Embryonic facial prominence (tissue), 1 donor: ENCODE measurements around the gene PKDREJ.
"Not testable (repeated sequence)": the region's sequence is repeated elsewhere in the genome, so short reads cannot be mapped to it uniquely, and the experiment has no call there.

Experiments
- DNase-seq: peaks from one replicate; pipeline ENCODE4 v3.0.0-alpha.2; 2016; ENCODE audit errors: extremely low spot score

Gene PKDREJ

DNA sequence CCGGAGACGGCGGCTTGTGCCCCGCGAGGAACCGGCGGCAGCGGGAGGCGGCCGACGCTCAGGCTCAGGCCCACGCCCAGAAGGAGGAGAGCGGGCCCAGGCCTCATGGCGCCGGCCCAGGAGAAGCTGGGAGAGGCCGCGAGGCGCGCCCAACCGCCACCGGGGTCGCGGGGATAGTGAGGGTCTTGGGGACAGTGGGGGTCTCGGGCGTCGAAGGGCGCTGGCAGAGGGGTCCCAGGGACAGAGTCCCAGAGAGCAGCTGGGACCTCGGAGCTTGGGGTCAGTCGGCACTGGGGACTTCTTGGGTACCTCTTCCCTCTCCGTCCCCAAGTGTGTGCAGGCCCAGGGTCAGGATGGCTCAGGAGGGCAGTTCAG is at the start of gene PKDREJ:
Gene PKDREJ (minus strand): TSS at position 128 of the 375 bp plus-strand sequence. CDS start 21 bp downstream, at position 107.
- no peak for DNase-seq

DNA sequence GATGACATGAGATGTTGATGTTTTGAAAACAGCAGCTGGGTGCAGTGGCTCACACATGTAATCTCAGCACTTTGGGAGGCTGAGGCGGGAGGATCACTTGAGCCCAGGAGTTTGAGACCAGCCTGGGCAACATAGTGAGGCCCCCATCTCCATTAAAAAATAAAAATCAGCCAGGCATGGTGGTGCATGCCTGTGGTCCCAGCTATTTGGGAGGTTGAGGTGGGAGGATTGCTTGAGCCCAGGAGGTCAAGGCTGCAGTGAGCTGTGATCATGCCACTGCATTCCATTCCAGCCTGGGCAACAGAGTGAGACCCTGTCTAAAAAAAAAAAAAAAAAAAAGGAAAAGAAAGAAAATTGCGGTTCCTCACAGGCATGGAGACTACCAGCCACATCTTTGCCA is 49.7 kb upstream of the PKDREJ start:
- DNase-seq: not testable (repeated sequence)

DNA sequence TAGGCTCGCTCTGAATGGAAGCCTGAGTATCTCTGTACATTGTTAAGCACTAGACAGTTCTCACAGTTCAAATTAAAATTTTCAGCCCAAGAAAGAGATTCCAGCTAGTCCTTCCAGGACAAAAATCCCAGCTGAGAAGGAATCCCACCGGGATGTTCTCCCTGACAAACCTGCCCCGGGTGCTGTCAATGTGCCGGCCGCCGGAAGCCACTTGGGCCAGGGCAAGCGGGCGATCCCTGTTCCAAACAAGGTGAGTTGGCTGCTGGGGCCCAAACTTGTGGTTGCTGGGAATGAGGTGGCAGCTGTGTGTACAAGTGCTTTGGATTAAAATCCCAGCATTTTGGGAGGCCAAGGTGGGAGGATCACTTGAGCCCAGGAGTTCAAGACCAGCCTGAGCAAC is 48.9 kb upstream of the PKDREJ start:
- no peak for DNase-seq

GRCh38 chr22:46309526-46310085 is 46.5 kb upstream of the PKDREJ start:
- DNase-seq: no peak

- DNase-seq: no peak
These were observed 45.3 kb upstream of the PKDREJ start for GRCh38 chr22:46308283-46308988.

DNA sequence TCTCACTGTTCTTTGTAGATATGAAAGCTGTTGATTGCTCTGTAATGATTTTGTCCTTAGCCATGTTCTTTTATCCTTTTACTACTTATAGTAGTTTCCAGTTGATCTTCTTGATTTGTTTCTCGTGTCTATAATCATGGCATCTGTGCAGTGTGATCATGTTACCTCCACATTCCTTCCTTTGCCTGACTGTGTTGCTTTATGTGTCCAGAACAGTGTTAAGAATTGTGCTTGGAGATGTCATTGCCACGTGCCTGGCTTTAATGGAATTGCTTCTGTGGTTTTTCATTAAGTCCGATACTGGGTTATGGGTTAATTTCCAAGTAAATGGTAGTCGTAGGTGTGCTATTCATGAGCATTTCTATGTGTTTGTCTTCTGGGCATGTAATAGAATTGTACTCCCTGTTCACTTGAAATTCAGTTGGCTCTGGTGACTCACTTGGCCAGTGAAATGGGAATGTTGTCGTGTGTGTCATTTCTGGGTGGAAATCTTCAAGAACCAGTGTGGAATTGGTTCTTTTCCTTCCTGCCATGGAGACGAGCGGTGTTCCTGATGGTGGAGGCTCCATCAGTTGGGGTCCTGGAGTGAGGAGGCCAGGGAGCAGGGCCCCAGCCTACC is 40.3 kb upstream of the PKDREJ start:
- no peak for DNase-seq

DNA sequence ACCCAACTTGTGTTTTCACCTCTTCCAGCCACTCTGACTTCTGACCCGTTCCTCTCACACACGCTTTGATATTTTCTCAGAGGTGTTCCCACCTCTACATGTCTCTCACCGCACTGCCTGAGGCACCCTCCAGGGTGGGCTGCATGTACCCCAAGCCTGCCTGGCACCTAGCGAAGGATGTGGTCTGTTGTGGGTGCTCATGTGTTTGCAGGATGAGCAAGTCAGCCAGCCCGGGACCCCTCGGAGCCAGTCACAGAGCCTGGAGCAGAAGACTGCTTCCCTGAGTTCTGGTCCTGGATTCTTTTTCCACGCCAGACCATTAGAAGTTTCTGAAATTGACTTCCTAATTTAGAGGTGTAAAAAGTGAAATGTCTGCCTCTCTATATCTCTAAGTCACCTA is 37.3 kb upstream of the PKDREJ start:
- no peak for DNase-seq

GRCh38 chr22:46299101-46299500 is 36.0 kb upstream of the PKDREJ start:
- no peak for DNase-seq

GRCh38 chr22:46297151-46297812 is 34.1 kb upstream of the PKDREJ start:
- no peak for DNase-seq

GRCh38 chr22:46296257-46297150 is 33.4 kb upstream of the PKDREJ start, which contains the start of gene GTSE1:
Gene GTSE1, plus strand, starts transcription at chr22:46296870. Its CDS starts 531 bp downstream, at chr22:46297401.
- peak; percentile 93 for DNase-seq

GRCh38 chr22:46295277-46295971 is 32.3 kb upstream of the PKDREJ start:
- no peak for DNase-seq

- no peak for DNase-seq
These were observed 31.6 kb upstream of the PKDREJ start for GRCh38 chr22:46294784-46295183.

GRCh38 chr22:46293577-46294260 is 30.6 kb upstream of the PKDREJ start:
- no peak for DNase-seq

GRCh38 chr22:46292732-46293131 is 29.6 kb upstream of the PKDREJ start:
- DNase-seq: no peak

DNA sequence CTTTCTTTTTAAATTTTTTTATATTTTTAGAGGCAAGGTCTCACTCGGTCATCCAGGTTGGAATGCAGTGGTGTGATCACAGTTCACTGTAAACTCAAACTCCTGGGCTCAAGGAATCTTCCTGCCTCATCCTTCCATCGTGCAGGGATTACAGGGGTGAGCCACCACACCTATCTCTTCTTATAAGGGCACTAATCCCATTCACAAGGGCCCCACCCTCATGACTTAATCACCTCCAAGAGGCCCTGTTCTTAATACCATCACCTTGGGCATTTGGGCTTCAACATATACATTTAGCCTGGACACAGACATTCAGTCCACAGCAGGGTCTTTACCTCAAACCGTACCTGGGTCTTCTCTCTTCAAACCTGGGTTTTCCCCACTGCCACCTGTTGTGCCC is 29.0 kb upstream of the PKDREJ start:
- no peak for DNase-seq

GRCh38 chr22:46290843-46291785 is 28.0 kb upstream of the PKDREJ start:
- DNase-seq: no peak

DNA sequence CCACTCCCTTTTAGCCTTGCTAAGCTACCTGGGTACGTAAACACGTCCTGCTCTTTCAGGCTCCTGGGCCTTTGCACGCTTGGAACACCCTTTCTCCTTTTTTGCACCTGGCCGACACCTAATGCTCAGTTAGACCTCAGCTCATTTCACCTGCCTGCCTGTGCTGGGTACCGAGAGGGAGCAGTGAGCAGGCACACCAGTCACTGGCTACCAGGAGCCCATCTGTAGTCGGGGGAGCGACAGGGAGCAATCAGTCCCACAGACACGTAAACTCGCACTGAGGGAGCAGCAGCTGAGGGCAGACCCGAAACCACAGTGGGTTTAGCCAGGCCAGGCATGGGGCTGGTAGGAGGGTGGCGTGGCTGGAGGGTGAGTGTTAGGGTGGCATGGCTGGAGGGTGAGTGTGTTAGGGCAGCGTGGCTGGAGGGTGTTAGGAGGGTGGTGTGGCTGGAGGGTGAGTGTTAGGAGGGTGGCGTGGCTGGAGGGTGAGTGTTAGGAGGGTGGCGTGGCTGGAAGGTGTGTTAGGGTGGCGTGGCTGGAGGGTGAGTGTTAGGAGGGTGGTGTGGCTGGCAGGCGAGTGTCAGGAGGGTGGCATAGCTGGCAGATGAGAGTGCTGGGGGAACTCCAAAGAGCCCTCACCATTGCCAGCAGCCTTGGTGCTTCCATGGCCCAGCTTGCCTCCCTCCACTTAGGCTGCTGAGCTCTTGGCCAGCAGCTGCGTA is 27.1 kb upstream of the PKDREJ start:
- DNase-seq: no peak

DNA sequence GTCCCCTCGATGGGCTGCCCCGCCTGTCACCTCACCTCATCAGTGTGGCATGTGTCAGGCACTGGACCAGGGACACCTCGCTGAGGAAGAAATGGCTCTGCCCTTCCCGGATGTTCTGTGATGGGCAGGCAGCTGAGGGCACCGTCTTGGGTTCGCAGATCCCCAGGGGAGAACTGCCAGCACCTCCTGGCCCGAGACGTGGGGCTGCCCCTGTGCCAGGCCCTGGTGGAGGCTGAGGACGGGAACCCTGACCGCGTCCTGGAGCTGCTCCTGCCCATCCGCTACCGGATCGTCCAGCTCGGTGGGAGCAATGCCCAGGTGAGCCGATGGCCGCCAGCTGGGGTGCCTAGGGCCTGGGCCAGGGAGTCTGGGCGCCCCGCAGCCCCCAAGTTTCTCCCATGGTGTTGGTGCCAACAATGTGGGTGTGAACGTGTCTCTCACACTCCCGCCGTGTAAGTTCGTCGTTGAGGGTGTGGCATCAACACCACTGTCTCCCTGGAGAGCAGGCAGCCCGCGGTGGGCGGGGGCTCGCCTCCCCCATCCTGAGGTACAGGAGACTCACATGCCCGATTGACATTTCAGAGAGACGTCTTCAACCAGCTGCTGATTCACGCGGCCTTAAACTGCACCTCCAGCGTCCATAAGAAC is 26.2 kb upstream of the PKDREJ start:
- no peak for DNase-seq
